RWPE1 (cell line): ENCODE measurements around the gene BEAN1.
A peak's percentile ranks its signal among the peaks of the same experiment; 100 is the strongest.

ENCODE experiments used
- CTCF ChIA-PET: fragments of 350-600 bp; sonication (Branson Sonifier 250); formaldehyde crosslinking; extraction: SDS; loops from one replicate; lab custom pipeline; 2021; lab: Yijun Ruan, JAX
- POLR2A ChIA-PET: fragments of 400-600 bp; formaldehyde crosslinking; extraction: SDS; loops from one replicate; lab custom pipeline; 2020; ENCODE audit warnings: antibody characterized with exemption; ENCODE audit not compliant: low non-redundant PET; lab: Yijun Ruan, JAX
- DNase-seq: peaks from one replicate; pipeline ENCODE4 v3.0.0; 2012; ENCODE audit warnings: low spot score
- H3K27ac ChIP-seq: fragments of 450-650 bp; 2 replicates; pipeline ENCODE4 v1.5.1; 2017
- CTCF ChIP-seq: fragments of 450-650 bp; conservative IDR thresholded peaks from 2 replicates; pipeline ENCODE4 v1.5.1; 2017; ENCODE audit warnings: low read depth, mild to moderate bottlenecking

The BEAN1 gene

GRCh38 chr16:66522816-66523590 is 95.9 kb downstream of the BEAN1 start:
- H3K27ac ChIP-seq, result peak overlapping the region; percentile 71
- no peak for TF ChIP-seq CTCF
- ChIA-PET CTCF (interaction anchor here (0.6 kb wide), 1 partner anchor 116 kb away, joined by 3 read pairs; no protein-coding TSS in a partner anchor), POLR2A (interaction anchor here (0.7 kb wide), 1 partner anchor 1746 kb away, joined by 3 read pairs; no protein-coding TSS in a partner anchor)
- no peak for DNase-seq

- no peak for DNase-seq
- no peak for TF ChIP-seq CTCF
- H3K27ac ChIP-seq, result peak overlapping the region; percentile 20; the same call in 1 of the 2 replicates
- ChIA-PET CTCF (no interaction called here), POLR2A (interaction anchor here (0.7 kb wide), 1 partner anchor 1745 kb away, joined by 3 read pairs; no protein-coding TSS in a partner anchor)
Measured at GRCh38 chr16:66523861-66524354, 96.8 kb downstream of the BEAN1 start.

- POLR2A ChIA-PET, result no interaction called here
- no peak for TF ChIP-seq CTCF
- CTCF ChIA-PET, result no interaction called here
- H3K27ac ChIP-seq, result no peak overlapping the region; the same call in 1 of the 2 replicates
- DNase-seq, result no peak
Measured at GRCh38 chr16:66524601-66525164, 97.6 kb downstream of the BEAN1 start.

GRCh38 chr16:66525396-66526180 is 98.5 kb downstream of the BEAN1 start:
- no peak for TF ChIP-seq CTCF
- ChIA-PET POLR2A (no interaction called here), CTCF (no interaction called here)
- no peak overlapping the region for H3K27ac ChIP-seq
- no peak for DNase-seq

- ChIA-PET POLR2A (no interaction called here), CTCF (no interaction called here)
- TF ChIP-seq CTCF, result no peak
- no peak overlapping the region for H3K27ac ChIP-seq
- no peak for DNase-seq
Measured at GRCh38 chr16:66528294-66528693, 101.2 kb downstream of the BEAN1 start.

GRCh38 chr16:66529475-66529874 is 102.4 kb downstream of the BEAN1 start:
- CTCF ChIA-PET, result no interaction called here
- POLR2A ChIA-PET, result no interaction called here
- no peak overlapping the region for H3K27ac ChIP-seq
- DNase-seq, result no peak
- no peak for TF ChIP-seq CTCF
